GM19438 (cell line): ENCODE measurements around the gene CTTNBP2.

Source experiments
- ATAC-seq: cut with Tn5 transposase; IDR thresholded peaks from one replicate; pipeline ENCODE4 v1.9.1; 2021; ENCODE audit warnings: low read depth; ENCODE audit not compliant: unreplicated experiment

CTTNBP2 gene

GRCh38 chr7:117793976-117794375 lies 79.3 kb downstream of the CTTNBP2 start:
- ATAC-seq: no peak

DNA sequence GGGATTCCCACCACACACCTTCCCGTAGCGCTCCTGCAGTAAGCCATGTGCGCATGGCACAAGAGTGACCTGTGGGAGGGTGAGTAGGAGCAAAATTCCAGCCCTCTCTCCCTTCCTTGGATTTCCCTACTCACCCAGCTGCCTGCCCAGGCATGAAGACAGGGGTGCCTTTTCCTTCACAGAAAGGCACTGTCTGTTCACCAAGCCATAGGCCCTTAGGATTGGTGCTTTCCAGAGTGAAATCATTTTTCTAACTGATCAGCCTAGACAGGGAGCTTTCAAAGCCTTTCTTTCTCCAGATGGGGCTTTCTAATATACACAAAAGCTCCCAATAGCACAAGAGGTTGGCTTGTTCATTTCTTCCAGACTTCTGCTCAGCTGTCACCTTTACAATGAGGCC lies 79.7 kb downstream of the CTTNBP2 start:
- ATAC-seq: no peak

DNA sequence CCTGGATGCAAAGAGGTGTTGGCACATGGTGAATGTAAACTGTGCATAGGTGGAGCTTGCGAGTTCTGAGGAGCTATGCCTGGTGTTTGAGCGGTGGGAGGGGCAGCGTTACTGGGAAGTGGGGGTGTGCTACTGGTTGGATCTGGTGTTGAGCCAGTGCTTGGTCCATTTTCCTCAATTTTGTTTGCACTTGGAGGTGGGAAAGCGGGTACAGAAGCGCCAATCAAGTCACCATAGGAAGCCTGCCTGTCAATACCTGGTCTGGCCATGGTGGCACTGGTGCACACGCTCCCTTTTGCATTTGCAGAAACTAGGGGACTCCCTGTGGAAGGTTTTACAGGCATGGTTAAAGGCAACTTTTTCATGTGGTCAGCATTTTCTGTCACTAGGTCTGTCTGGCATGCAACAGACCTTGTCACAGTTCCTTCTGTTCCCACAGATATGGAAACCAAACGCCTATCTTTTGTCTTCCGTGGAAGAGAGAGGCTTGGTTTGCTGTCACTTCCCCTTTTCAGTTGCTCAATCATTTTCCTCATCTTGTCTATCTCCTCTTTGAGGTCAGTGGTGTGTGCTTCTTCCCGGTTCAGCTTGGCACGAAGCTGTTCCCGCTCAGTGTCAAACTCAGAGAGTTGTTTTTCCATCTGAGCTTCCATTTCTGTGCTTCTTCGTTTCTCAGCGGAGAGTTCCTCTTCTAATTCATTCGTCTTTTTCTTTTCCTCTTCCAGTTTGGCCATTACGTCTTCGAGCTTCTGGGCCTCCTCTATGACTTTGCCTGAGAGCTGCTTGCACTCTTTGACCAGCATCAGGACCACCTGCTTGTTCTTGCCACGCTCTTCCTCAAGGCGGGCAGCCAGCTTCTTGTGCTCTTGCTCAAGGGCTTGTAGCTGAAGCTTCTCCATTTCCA lies 81.1 kb downstream of the CTTNBP2 start:
- ATAC-seq: peak; percentile 74

DNA sequence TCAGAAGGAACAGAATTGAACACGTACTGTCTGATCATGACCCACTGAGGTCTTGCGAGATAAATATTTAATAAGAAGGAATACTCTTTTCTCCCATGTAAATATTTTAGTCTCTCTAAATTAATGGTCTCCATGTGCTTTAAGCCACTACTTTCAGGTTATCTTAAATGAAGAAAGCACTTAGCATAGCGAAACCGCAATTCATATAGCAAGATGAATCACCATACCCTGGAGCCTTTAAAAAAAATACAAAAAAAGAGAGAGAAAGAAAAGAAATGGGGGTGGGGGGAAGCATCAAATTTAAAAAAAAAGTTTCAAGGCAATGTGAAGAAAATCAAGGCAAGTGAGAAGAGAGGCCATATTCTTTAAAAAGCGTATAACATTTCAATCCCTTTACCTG lies 82.5 kb downstream of the CTTNBP2 start:
- no peak for ATAC-seq

GRCh38 chr7:117790251-117790650 lies 83.0 kb downstream of the CTTNBP2 start:
- ATAC-seq: no peak

GRCh38 chr7:117785431-117785830 lies 87.8 kb downstream of the CTTNBP2 start:
- ATAC-seq: no peak

DNA sequence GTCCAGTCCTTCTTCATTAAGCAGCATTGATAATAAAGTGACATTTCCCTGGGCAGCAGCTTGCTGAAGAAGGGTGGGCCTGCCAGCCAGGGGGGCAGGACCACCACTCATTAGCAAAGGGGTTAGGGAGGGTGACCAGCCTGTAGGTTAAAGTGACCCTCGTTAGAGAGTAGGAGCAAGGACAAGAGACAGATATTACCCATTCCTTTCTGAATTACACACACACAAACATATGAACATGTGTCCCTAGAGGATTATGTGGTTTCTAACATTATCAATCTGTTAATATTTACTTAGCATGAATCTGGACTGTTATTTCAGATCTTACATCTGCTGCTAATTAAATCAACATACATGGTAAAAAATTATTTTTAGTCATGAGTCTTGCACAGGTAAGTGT lies 88.9 kb downstream of the CTTNBP2 start:
- ATAC-seq: peak; percentile 49

DNA sequence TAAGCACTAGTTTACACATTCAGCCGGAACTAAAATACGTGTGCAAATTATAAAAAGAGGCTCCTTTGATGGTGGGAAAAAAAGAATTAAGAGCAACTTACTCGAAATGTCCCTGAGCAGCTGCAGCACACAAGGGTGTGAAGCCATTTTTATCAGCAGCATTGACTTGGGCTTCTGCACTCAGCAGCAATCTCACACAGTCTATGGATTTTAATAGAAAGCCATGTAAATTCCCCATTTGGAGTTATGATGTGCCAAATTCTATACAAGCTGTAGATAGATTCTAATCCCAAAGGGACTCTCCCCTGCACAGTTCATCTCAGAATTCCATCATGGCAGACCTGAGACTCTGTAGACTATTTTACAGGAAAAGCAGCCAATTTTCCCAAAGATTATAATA lies 90.5 kb downstream of the CTTNBP2 start:
- no peak for ATAC-seq

GRCh38 chr7:117781707-117782106 lies 91.5 kb downstream of the CTTNBP2 start:
- ATAC-seq: no peak

GRCh38 chr7:117780832-117781231 lies 92.4 kb downstream of the CTTNBP2 start:
- ATAC-seq: peak; percentile 66

DNA sequence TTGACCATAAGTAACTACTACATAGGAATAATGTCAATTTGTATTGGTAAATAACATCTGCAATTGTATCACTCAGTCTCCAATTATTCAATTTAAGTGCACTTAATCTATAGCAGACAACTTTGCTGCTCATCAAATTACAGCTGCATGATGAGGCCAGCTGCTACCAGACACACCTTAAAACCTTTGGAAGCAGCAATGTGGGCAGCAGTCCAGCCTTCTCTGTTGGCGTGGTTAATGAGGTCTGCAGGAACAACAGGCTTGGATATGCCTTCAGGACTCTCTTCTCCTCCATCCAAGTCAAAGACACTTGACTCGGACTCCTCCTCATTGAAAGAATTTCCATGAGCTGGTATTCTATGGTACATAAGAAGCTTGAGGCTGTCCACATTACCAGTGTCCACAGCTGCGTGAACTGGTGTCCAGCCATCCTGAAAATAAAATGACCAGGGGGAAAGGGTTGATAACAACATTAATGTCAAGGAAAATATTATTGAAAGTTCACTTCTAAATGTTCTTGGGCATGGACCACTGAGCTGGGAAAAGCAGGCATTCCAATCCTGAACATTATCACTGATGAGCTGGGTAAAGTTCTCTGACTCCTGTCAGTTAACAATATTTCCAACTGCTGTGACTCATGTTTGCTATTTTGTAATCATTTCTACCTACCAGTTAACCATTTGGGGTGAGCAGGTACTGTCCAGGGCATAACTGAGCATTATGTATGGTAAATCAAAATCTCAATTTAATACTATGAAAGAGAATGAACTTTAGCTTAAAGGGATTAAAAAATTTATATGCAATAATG lies 95.7 kb downstream of the CTTNBP2 start:
- ATAC-seq: no peak

- no peak for ATAC-seq
Measured at GRCh38 chr7:117776224-117776623, 97.0 kb downstream of the CTTNBP2 start.

DNA sequence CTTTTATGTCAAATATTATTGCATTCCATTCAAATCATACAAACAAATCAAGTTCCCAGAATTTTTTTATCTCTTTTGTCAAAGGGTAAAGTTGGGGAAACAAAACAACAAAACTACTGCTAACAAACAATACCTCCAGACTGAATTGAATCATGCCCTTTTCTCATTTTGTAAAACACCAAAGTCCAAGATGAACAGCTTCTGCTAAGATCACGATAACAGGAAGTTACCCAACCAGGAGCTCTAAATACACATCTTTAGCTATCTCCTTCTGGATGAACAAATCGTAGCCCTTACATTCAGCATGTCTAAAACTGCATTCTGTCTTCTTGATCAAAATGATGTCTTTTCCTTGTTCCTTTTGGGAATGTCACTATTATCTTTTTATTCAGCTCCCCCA lies 97.4 kb downstream of the CTTNBP2 start:
- no peak for ATAC-seq

DNA sequence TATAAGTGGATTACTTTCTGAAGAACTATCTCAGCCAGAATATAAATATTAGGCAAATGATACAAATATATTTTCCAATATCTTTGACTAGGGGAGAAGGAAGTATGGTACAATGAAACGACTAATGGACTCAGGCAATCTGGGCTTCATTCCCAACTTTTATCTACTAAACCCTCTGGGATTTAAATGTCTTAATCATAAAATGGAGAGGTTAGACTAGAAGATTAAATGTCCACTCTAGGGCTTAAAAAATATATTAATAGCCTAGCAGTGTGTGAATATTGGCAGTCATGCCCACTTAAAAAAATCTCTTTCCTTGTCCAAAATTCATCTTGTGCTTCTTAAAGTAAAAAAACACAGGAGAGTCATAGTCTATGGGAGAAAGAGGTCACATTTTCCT lies 98.3 kb downstream of the CTTNBP2 start:
- ATAC-seq: no peak

DNA sequence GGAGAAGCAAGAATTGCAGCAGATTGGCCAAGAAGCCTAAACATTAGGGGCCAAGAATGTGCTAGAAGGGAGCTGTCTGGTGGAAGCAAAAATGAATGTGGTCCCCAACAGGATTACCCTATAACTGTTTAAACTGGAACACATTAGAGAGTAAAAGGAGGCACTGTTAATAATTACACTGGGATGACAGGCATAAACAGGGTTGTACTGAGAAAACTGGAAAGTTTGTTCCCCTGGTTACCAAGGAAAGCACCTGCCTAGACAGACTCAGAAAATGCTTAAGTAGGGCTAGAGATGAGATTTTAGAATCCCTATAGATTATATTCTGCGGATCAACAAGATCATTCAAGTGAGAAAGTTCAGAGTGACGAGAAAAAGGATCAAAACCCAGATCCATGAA lies 100.8 kb downstream of the CTTNBP2 start:
- ATAC-seq: peak; percentile 29

- ATAC-seq: no peak
Measured at GRCh38 chr7:117771756-117772155, 101.5 kb downstream of the CTTNBP2 start.

- peak; percentile 69 for ATAC-seq
Measured at GRCh38 chr7:117769085-117769484, 104.2 kb downstream of the CTTNBP2 start.

DNA sequence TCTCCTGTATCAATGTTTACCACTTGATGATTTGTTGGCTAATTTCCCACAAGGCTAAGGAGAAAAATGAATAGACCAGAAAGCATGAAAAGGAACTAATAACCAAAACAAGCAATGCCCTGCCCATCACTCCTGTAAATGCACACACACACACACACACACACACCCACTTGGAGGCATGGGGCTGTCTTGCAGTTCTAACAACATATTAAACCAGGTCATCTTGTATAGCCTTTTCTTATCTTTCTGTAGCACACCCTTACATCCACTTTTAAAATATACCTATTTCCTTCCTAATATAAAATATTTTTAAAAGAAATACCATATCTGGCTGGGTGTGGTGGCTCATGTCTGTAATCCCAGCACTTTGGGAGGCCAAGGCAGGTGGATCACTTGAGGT lies 105.3 kb downstream of the CTTNBP2 start:
- ATAC-seq: no peak

DNA sequence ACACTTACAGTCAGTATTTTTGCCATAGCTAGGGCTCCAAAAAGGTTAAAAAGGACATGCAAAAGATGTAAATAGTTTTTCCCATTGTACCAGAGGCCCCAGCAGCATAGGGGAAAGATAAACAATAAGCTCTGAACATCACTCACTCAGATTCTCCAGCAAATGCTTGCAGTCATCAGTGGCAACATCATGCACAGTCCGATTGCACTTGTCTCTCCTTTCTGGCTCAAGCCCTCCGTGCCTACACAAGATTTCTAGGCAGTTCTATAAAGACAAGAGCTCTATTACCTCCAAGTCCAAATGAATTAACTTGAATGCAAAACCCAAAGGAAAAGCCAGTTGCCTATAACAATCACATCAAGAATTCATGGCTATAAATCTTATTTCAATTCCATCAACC lies 106.3 kb downstream of the CTTNBP2 start:
- ATAC-seq: no peak

DNA sequence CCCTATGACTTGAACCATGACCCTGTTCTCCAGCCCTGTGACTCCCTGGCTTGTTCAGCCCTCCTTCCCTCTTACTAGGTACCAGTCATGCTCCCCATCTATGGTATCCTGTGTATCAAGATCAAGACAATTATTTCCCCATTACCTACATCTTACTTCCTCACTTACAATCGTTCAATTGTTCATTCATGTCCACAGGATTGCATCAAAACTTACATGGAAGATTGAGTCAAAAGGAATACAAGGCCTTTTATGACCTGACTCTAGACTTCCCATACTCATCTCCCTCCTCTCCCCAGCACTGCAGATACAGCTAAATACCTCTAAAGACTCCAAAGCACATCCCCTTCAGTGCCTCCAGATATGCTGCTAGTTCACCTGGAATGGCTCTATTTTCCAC lies 109.2 kb downstream of the CTTNBP2 start:
- no peak for ATAC-seq

DNA sequence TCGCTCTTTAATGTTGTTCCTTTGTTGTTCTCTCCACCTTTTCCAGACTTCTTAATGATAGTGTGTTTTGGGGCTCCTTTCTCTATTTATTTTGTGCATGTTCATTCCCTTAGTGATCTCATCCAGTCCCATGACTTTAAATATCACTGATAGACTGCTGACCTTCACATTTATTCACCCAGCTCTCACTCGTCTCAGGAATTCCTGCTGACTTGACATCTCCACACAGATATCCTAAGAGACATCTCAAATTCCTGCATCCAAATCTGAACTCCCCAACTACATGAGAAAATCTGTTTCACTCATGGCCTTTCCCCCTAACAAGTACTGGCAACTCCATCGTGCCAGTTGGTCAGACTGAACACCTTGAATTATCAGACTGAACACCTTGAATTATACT lies 111.2 kb downstream of the CTTNBP2 start:
- no peak for ATAC-seq
